GM12878 (cell line): ENCODE measurements around the gene PITPNM1.

Experiments
- ASH2L ChIP-seq: fragments of 300-600, 200-600 bp; sonication (generic); IDR thresholded peaks from 2 replicates; pipeline ENCODE4 v1.6.1; 2017; ENCODE audit warnings: low read depth, mild to moderate bottlenecking, borderline replicate concordance
- CHD1 ChIP-seq: IDR thresholded peaks from 2 replicates; pipeline ENCODE4 v1.6.1; 2012; ENCODE audit warnings: low read depth, low read length, improper control_type of control experiment
- EZH2 ChIP-seq: IDR thresholded peaks from 2 replicates; pipeline ENCODE4 v1.6.1; 2012; ENCODE audit warnings: low read depth, mild to moderate bottlenecking, control low read depth, inconsistent platforms, low read length, borderline replicate concordance; ENCODE audit not compliant: control insufficient read depth
- JUND ChIP-seq: IDR thresholded peaks from 2 replicates; pipeline ENCODE4 v1.6.1; 2012; ENCODE audit warnings: low read depth, mild to moderate bottlenecking, low read length, improper control_type of control experiment, moderate library complexity
- NFIC ChIP-seq: IDR thresholded peaks from 2 replicates; pipeline ENCODE4 v1.6.1; 2012; ENCODE audit warnings: low read depth, mild to moderate bottlenecking, inconsistent platforms, low read length, moderate library complexity
- NRF1 ChIP-seq: conservative IDR thresholded peaks from 2 replicates; pipeline ENCODE4 v1.6.1; 2011; ENCODE audit warnings: mild to moderate bottlenecking, low read depth, low read length, improper control_type of control experiment
- POLR2A ChIP-seq: IDR thresholded peaks from 2 replicates; pipeline ENCODE4 v1.6.1; 2011; ENCODE audit warnings: low read depth, mild to moderate bottlenecking, low read length
- RCOR1 ChIP-seq: conservative IDR thresholded peaks from 2 replicates; pipeline ENCODE4 v1.6.1; 2012; ENCODE audit warnings: low read depth, low read length, improper control_type of control experiment
- SPI1 ChIP-seq: IDR thresholded peaks from 2 replicates; pipeline ENCODE4 v1.6.1; 2011; ENCODE audit warnings: low read depth, mild to moderate bottlenecking, low read length, moderate library complexity, borderline replicate concordance; ENCODE audit not compliant: insufficient read depth
- YBX1 ChIP-seq: fragments of 450-650 bp; IDR thresholded peaks from 2 replicates; pipeline ENCODE4 v1.6.1; 2016; ENCODE audit warnings: antibody characterized with exemption
- TF ChIP-seq, protein P1 (sequence below), 3 experiments: IDR thresholded peaks in 2 of 3; conservative IDR thresholded peaks in 1 of 3; 2 replicates each; pipeline ENCODE4 v1.5.1; 2011; ENCODE audit warnings: low read depth in 3 of 3, low read length in 3 of 3, mild to moderate bottlenecking in 3 of 3, control low read depth in 2 of 3, moderate library complexity in 2 of 3, inconsistent platforms in 1 of 3, mixed read lengths in 1 of 3; ENCODE audit not compliant: control insufficient read depth in 2 of 3, insufficient read depth in 1 of 3; ENCODE audit errors: extremely low read depth in 1 of 3
- TF ChIP-seq, protein P2 (sequence below): IDR thresholded peaks from 2 replicates; pipeline ENCODE4 v1.6.1; 2012; ENCODE audit warnings: improper control_type of control experiment, low read depth, low read length; ENCODE audit not compliant: insufficient replicate concordance
- TF ChIP-seq, protein P3 (sequence below): IDR thresholded peaks from 2 replicates; pipeline ENCODE4 v1.6.1; 2012; ENCODE audit warnings: low read length, inconsistent platforms
- TF ChIP-seq, protein P4 (sequence below): IDR thresholded peaks from 2 replicates; pipeline ENCODE4 v1.6.1; 2011; ENCODE audit warnings: low read depth, low read length, improper control_type of control experiment, borderline replicate concordance

DNA sequence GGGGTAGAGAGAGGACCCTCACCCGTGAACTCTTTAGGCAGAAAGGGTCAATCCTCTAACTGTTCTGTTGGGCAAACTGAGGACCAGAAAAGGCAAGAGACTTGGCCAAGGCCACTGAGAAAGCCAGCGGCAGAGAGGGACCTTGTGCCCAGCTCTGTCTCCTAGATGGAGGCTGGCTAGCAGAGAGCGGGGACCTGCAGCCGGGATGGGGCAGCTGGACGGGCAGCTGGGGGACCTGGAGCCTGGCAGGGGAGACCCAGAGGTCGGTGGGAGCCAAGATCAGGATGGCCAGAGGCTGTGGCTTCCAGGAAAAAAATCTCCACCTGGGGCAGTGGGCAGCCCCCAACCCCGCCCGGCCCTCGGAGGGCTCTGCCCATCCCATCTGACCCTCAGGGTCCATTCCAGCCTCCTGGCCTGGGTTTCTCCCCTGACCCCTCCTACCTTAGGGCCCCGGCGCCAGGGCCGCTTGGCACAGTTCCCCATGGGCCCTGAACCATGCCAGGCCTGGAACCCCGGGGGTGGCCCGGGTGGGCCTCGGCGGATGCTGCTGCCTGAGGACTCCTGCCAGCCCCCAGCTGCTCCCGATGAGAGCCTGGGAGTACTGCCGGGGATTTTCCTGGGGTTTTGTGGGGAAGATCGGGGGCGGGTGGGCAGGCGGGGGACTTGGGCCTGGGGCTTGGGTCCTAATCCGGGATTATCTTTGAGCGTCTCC lies 17.8 kb upstream of the PITPNM1 start, which contains the start of gene CABP2:
- no peak for TF ChIP-seq SPI1
- no peak for TF ChIP-seq JUND
- no peak for TF ChIP-seq CHD1
- no peak for TF ChIP-seq ASH2L
- no peak for TF ChIP-seq NFIC
- TF ChIP-seq NRF1 = no peak
- TF ChIP-seq, protein P1, sequence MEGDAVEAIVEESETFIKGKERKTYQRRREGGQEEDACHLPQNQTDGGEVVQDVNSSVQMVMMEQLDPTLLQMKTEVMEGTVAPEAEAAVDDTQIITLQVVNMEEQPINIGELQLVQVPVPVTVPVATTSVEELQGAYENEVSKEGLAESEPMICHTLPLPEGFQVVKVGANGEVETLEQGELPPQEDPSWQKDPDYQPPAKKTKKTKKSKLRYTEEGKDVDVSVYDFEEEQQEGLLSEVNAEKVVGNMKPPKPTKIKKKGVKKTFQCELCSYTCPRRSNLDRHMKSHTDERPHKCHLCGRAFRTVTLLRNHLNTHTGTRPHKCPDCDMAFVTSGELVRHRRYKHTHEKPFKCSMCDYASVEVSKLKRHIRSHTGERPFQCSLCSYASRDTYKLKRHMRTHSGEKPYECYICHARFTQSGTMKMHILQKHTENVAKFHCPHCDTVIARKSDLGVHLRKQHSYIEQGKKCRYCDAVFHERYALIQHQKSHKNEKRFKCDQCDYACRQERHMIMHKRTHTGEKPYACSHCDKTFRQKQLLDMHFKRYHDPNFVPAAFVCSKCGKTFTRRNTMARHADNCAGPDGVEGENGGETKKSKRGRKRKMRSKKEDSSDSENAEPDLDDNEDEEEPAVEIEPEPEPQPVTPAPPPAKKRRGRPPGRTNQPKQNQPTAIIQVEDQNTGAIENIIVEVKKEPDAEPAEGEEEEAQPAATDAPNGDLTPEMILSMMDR (IDR thresholded peaks at IDR 0.05 in 2 of 3, conservative IDR thresholded peaks at IDR 0.05 in 1 of 3; ENCODE audit: control insufficient read depth in 2 of 3, extremely low read depth in 1 of 3, insufficient read depth in 1 of 3, low read depth in 3 of 3, low read length in 3 of 3) = no peak
- no peak for TF ChIP-seq EZH2
- no peak for TF ChIP-seq RCOR1
- TF ChIP-seq POLR2A = no peak
- TF ChIP-seq, protein P2, sequence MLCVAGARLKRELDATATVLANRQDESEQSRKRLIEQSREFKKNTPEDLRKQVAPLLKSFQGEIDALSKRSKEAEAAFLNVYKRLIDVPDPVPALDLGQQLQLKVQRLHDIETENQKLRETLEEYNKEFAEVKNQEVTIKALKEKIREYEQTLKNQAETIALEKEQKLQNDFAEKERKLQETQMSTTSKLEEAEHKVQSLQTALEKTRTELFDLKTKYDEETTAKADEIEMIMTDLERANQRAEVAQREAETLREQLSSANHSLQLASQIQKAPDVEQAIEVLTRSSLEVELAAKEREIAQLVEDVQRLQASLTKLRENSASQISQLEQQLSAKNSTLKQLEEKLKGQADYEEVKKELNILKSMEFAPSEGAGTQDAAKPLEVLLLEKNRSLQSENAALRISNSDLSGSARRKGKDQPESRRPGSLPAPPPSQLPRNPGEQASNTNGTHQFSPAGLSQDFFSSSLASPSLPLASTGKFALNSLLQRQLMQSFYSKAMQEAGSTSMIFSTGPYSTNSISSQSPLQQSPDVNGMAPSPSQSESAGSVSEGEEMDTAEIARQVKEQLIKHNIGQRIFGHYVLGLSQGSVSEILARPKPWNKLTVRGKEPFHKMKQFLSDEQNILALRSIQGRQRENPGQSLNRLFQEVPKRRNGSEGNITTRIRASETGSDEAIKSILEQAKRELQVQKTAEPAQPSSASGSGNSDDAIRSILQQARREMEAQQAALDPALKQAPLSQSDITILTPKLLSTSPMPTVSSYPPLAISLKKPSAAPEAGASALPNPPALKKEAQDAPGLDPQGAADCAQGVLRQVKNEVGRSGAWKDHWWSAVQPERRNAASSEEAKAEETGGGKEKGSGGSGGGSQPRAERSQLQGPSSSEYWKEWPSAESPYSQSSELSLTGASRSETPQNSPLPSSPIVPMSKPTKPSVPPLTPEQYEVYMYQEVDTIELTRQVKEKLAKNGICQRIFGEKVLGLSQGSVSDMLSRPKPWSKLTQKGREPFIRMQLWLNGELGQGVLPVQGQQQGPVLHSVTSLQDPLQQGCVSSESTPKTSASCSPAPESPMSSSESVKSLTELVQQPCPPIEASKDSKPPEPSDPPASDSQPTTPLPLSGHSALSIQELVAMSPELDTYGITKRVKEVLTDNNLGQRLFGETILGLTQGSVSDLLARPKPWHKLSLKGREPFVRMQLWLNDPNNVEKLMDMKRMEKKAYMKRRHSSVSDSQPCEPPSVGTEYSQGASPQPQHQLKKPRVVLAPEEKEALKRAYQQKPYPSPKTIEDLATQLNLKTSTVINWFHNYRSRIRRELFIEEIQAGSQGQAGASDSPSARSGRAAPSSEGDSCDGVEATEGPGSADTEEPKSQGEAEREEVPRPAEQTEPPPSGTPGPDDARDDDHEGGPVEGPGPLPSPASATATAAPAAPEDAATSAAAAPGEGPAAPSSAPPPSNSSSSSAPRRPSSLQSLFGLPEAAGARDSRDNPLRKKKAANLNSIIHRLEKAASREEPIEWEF = no peak
- TF ChIP-seq, protein P3, sequence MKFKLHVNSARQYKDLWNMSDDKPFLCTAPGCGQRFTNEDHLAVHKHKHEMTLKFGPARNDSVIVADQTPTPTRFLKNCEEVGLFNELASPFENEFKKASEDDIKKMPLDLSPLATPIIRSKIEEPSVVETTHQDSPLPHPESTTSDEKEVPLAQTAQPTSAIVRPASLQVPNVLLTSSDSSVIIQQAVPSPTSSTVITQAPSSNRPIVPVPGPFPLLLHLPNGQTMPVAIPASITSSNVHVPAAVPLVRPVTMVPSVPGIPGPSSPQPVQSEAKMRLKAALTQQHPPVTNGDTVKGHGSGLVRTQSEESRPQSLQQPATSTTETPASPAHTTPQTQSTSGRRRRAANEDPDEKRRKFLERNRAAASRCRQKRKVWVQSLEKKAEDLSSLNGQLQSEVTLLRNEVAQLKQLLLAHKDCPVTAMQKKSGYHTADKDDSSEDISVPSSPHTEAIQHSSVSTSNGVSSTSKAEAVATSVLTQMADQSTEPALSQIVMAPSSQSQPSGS = no peak
- TF ChIP-seq YBX1 = no peak
- TF ChIP-seq, protein P4, sequence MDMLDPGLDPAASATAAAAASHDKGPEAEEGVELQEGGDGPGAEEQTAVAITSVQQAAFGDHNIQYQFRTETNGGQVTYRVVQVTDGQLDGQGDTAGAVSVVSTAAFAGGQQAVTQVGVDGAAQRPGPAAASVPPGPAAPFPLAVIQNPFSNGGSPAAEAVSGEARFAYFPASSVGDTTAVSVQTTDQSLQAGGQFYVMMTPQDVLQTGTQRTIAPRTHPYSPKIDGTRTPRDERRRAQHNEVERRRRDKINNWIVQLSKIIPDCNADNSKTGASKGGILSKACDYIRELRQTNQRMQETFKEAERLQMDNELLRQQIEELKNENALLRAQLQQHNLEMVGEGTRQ = no peak
